ENCODE measurements around the gene PTGR3.
A peak's percentile ranks its signal among the peaks of the same experiment; 100 is the strongest.

The PTGR3 gene

GRCh38 chr18:75214332-75214690, 5.4 kb upstream of the PTGR3 start:
- DNase-seq: no peak

GRCh38 chr18:75213611-75214331, 4.8 kb upstream of the PTGR3 start:
- no peak for DNase-seq

- no peak for DNase-seq
Observed at GRCh38 chr18:75212751-75213090, 3.8 kb upstream of the PTGR3 start.

- DNase-seq: no peak
Observed at GRCh38 chr18:75211953-75212750, 3.2 kb upstream of the PTGR3 start.

- no peak for DNase-seq
Observed at GRCh38 chr18:75211626-75211952, 2.6 kb upstream of the PTGR3 start.

GRCh38 chr18:75211002-75211621, 2.2 kb upstream of the PTGR3 start:
- DNase-seq: no peak

- DNase-seq: peak; percentile 75
Observed at GRCh38 chr18:75210274-75211001, 1.5 kb upstream of the PTGR3 start, which contains the start of gene TSHZ1. Gene TSHZ1, plus strand, starts transcription at chr18:75210797. Its CDS starts 1,080 bp downstream, at chr18:75211877.

DNA sequence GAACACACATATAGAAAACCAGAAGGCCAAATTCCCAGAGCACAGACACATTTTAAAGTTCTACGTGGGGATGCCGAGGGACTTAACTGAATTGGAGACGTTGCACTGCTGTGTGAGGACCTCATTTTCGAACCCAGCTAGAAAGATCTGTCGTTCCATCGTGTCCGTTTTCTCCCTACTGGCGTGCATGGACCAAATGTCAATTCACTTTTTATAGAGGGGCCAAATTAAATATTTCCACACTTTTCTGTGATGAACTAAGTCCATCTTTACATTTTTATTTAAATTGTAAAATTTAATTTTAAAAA, 966 bp upstream of the PTGR3 start:
- DNase-seq: no peak

DNA sequence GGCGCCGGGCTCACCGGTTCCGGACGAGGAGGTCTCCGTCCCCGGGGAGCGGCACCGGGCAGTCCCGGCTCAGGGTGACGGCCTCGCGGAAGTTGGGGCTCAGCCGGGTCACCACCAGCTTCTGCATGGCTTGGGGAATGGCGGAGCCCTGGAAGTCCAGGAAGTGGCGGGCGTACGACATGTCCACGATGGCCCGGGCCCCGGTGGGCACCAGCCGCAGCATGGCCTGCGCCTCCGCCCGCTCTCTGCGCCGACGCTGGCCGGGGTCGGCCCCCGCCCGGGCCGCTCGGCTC, 157 bp downstream of the PTGR3 start:
- no peak for DNase-seq

- peak; percentile 25 for DNase-seq
Observed at GRCh38 chr18:75208155-75208835, 644 bp downstream of the PTGR3 start.

- no peak for DNase-seq
Observed at GRCh38 chr18:75207310-75208154, 1.4 kb downstream of the PTGR3 start.

DNA sequence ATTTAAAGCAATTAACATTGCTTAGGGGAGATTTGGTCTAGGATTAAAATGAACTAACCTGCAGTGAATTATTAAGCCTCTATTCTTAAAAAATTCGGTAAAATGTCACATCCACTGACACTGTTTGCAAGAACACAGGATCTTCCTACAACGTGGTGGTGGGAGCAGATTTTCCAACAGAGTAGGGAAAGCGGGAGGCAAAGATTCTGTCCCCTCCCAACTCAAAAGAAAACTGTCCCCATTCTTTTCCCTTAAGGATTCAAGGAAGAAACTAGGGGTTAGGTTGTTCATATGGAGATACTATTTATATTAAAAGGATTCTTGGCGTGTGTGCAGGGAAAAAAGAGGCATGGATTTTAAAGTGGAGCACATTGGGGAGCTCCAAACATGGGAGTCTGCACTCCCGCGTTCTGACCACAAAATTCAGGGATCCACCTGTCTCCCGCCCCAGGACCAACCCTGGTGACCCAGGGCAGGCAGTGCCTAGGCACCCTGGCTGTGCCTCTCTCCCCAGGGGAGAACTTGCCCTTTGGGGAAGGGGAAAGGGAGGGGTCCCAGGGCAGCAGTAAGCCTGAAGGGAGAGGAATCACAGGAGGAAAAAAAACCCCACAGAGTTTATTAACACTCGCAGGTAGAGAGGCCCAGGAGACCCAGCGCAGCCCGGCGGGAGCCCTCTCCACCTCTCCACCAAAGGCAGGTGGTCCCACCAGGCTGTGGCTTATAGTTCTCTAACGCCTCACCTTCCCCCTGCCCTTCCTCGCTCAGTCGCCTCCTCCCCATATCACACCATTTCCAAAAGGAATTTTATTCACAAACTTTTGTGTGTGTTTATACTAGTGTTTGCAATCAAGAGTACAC, 2.3 kb downstream of the PTGR3 start:
- no peak for DNase-seq

DNA sequence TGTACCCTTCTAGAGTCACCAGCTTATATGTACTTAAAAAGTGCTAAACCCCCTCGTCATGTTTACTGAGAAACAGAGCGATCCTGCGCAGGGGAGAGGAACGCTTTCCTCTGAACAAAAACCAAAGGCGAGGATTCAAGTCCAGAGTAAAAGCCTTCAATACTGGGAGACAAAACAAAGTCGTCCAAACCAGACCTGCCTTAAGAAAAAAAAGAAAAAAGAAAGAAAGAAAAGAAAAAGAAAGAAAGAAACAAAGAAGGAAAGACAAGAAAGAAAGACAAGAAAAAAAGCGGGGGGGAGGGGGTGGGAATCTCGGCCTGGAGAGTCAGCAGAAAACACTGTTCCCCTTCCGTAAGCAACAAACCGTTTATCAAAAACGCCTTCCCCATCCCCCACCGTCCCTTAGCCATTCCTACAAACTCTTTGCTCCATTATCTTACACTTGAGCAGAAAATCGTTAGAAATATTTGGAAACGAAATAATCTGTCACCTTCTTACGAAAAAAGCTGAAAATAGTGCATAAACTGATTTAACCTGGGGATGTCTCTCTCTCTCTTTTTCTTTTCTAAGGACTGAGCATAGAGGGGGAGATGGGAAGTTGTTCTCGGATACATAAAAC, 3.3 kb downstream of the PTGR3 start:
- DNase-seq: no peak

- DNase-seq: no peak
Observed at GRCh38 chr18:75204732-75205513, 4.0 kb downstream of the PTGR3 start.

DNA sequence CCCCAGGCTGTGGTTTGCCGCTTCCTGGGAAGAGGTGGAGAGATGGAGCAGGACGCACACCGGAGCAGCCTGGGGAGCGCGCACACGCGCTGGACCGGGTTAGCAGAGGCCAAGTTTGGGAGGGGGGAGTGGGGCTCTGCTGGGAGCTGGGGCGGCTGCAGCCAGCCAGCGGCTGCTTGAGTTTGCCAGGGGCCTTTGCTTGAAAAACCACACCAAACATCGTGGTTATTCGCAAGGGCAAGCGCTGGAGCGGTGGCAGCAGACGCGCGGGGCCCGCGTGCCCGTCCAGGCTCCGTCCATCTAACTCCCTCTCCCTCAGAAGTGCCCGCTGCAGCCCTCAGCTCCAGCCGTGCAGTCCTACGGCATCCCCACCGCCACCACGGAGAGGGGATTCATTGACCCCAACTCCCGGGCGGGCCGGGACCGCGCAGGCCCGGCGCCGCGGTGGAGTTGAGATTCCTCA, 4.6 kb downstream of the PTGR3 start:
- DNase-seq: no peak

GRCh38 chr18:75203416-75204268, 5.3 kb downstream of the PTGR3 start:
- no peak for DNase-seq

- no peak for DNase-seq
Observed at GRCh38 chr18:75202696-75203365, 6.1 kb downstream of the PTGR3 start.
